HepG2 (cell line): Measurements from ENCODE around the gene DESI2. TPM values are rescaled to one million over a fixed set of nuclear protein-coding genes. Genes with fewer than 3 reads are reported as not detected.
A peak's percentile ranks its signal among the peaks of the same experiment; 100 is the strongest.

Source experiments
- ATF3 ChIP-seq: sonication (generic); formaldehyde crosslinking; IDR thresholded peaks from 2 replicates; pipeline ENCODE4 v1.4.0; 2020; ENCODE audit warnings: missing genetic modification reagents
- CBX1 ChIP-seq: IDR thresholded peaks from one replicate; pipeline ENCODE4 v1.6.1; 2016; ENCODE audit warnings: antibody characterized with exemption, low read depth
- CCAR2 ChIP-seq: fragments of 200-400 bp; formaldehyde crosslinking; optimal IDR thresholded peaks from 2 replicates; pipeline ENCODE3; 2018; ENCODE audit warnings: low read depth, mild to moderate bottlenecking, low read length, moderate library complexity
- CEBPB ChIP-seq: IDR thresholded peaks from 2 replicates; pipeline ENCODE4 v1.6.1; 2011; ENCODE audit warnings: low read depth, low read length, improper control_type of control experiment, borderline replicate concordance
- ERF ChIP-seq: IDR thresholded peaks from 2 replicates; pipeline ENCODE4 v1.6.1; 2018; ENCODE audit warnings: missing biosample characterization, missing genetic modification reagents
- FOSL2 ChIP-seq: sonication (generic); formaldehyde crosslinking; IDR thresholded peaks from 2 replicates; pipeline ENCODE4 v1.4.0; 2020; ENCODE audit warnings: missing genetic modification reagents
- GATAD1 ChIP-seq: IDR thresholded peaks from 2 replicates; pipeline ENCODE4 v1.6.1; 2016; ENCODE audit warnings: missing genetic modification reagents, missing compliant biosample characterization
- GLI4 ChIP-seq: sonication (generic); formaldehyde crosslinking; IDR thresholded peaks from 2 replicates; pipeline ENCODE4 v1.5.1; 2020; ENCODE audit warnings: missing genetic modification reagents, mild to moderate bottlenecking, moderate library complexity, borderline replicate concordance
- HBP1 ChIP-seq: IDR thresholded peaks from 2 replicates; pipeline ENCODE4 v1.6.1; 2016; ENCODE audit warnings: low read depth, control low read depth
- HMGXB4 ChIP-seq, 2 experiments: sonication (generic) in 1 of 2; formaldehyde crosslinking in 1 of 2; IDR thresholded peaks; 2 replicates each; pipeline versions ENCODE4 v1.4.0 to v1.6.1; 2018 to 2020; ENCODE audit warnings: missing genetic modification reagents in 2 of 2, borderline replicate concordance in 1 of 2, low read depth in 1 of 2, mild to moderate bottlenecking in 1 of 2, missing biosample characterization in 1 of 2
- MAF1 ChIP-seq: sonication (generic); formaldehyde crosslinking; IDR thresholded peaks from 2 replicates; pipeline ENCODE4 v1.5.0; 2020; ENCODE audit warnings: missing genetic modification reagents, borderline replicate concordance
- MED8 ChIP-seq: sonication (generic); formaldehyde crosslinking; IDR thresholded peaks from 2 replicates; pipeline ENCODE4 v1.8.1; 2023; ENCODE audit warnings: mild to moderate bottlenecking, missing genetic modification reagents; ENCODE audit not compliant: insufficient replicate concordance
- MEIS2 ChIP-seq: sonication (generic); formaldehyde crosslinking; IDR thresholded peaks from 2 replicates; pipeline ENCODE4 v1.9.0; 2021; ENCODE audit warnings: mild to moderate bottlenecking, missing genetic modification reagents
- MIER3 ChIP-seq: IDR thresholded peaks from 2 replicates; pipeline ENCODE4 v1.6.1; 2016; ENCODE audit warnings: missing compliant biosample characterization, borderline replicate concordance
- PHF8 ChIP-seq: sonication (generic); formaldehyde crosslinking; IDR thresholded peaks from 2 replicates; pipeline ENCODE4 v1.5.0; 2020; ENCODE audit warnings: missing genetic modification reagents
- STAG1 ChIP-seq: sonication (generic); formaldehyde crosslinking; IDR thresholded peaks from 2 replicates; pipeline ENCODE4 v1.4.0; 2020; ENCODE audit warnings: missing genetic modification reagents
- TCF7L2 ChIP-seq: IDR thresholded peaks from 2 replicates; pipeline ENCODE4 v1.6.1; 2011; ENCODE audit warnings: mild to moderate bottlenecking, low read depth, low read length, moderate library complexity
- YEATS2 ChIP-seq: sonication (generic); formaldehyde crosslinking; IDR thresholded peaks from 2 replicates; pipeline ENCODE4 v1.4.0; 2020; ENCODE audit warnings: missing genetic modification reagents, borderline replicate concordance
- ZBTB44 ChIP-seq: sonication (generic); formaldehyde crosslinking; IDR thresholded peaks from 2 replicates; pipeline ENCODE4 v1.4.0; 2020; ENCODE audit warnings: missing genetic modification reagents
- ZNF234 ChIP-seq: sonication (generic); formaldehyde crosslinking; conservative IDR thresholded peaks from 2 replicates; pipeline ENCODE4 v1.5.1; 2020; ENCODE audit warnings: mild to moderate bottlenecking, missing genetic modification reagents
- ZNF274 ChIP-seq: sonication (generic); formaldehyde crosslinking; IDR thresholded peaks from 2 replicates; pipeline ENCODE4 v1.5.1; 2020; ENCODE audit warnings: mild to moderate bottlenecking, missing genetic modification reagents
- ZNF44 ChIP-seq: sonication (generic); formaldehyde crosslinking; IDR thresholded peaks from 2 replicates; pipeline ENCODE4 v1.5.1; 2020; ENCODE audit warnings: mild to moderate bottlenecking, missing genetic modification reagents
- ZNF468 ChIP-seq: sonication (generic); formaldehyde crosslinking; IDR thresholded peaks from 2 replicates; pipeline ENCODE4 v1.8.0; 2022; ENCODE audit warnings: mild to moderate bottlenecking, moderate library complexity, missing genetic modification reagents
- ZNF569 ChIP-seq: sonication (generic); formaldehyde crosslinking; IDR thresholded peaks from 2 replicates; pipeline ENCODE4 v1.5.0; 2020; ENCODE audit warnings: mild to moderate bottlenecking, missing genetic modification reagents, moderate library complexity, borderline replicate concordance
- ZNF747 ChIP-seq: sonication (generic); formaldehyde crosslinking; IDR thresholded peaks from 2 replicates; pipeline ENCODE4 v1.8.1; 2023; ENCODE audit warnings: missing genetic modification reagents, mild to moderate bottlenecking, borderline replicate concordance
- ZNF776 ChIP-seq: sonication (generic); formaldehyde crosslinking; IDR thresholded peaks from 2 replicates; pipeline ENCODE4 v1.4.0; 2020; ENCODE audit warnings: mild to moderate bottlenecking, missing genetic modification reagents
- ZSCAN31 ChIP-seq: sonication (generic); formaldehyde crosslinking; IDR thresholded peaks from 2 replicates; pipeline ENCODE4 v1.5.0; 2020; ENCODE audit warnings: low read depth, mild to moderate bottlenecking, missing genetic modification reagents
- polyA plus RNA-seq, 8 experiments: library from polyadenylated mRNA; depleted of rRNA in 3 of 8; stranded (reverse) in 7 of 8; unstranded in 1 of 8; fragments of >200 nt; fragmentation: Illumina TruSeq in 4 of 8; extraction: Trizol in 4 of 8; gene quantifications; 2 replicates each; pipeline versions ENCODE4 v1.2.1 to v1.2.3, GENCODE V29; 2011 to 2016; ENCODE audit warnings: low read depth in 4 of 8, missing spikeins in 1 of 8, mixed read lengths in 1 of 8; ENCODE audit not compliant: insufficient read depth in 1 of 8
- total RNA-seq, 5 experiments: library from RNA; depleted of rRNA; stranded (reverse); fragments of >200 nt; fragmentation: Illumina TruSeq; extraction: Trizol; gene quantifications; 2 replicates each; pipeline ENCODE4 v1.2.3, GENCODE V29; 2016; ENCODE audit warnings: low read depth in 1 of 5

Gene DESI2
- total and polyA plus RNA-seq, 2 of the 13 experiments (the other 11 are each of a cell fraction or from before 2014, with no cell fraction given) = 23.1 to 42.2 TPM

DNA sequence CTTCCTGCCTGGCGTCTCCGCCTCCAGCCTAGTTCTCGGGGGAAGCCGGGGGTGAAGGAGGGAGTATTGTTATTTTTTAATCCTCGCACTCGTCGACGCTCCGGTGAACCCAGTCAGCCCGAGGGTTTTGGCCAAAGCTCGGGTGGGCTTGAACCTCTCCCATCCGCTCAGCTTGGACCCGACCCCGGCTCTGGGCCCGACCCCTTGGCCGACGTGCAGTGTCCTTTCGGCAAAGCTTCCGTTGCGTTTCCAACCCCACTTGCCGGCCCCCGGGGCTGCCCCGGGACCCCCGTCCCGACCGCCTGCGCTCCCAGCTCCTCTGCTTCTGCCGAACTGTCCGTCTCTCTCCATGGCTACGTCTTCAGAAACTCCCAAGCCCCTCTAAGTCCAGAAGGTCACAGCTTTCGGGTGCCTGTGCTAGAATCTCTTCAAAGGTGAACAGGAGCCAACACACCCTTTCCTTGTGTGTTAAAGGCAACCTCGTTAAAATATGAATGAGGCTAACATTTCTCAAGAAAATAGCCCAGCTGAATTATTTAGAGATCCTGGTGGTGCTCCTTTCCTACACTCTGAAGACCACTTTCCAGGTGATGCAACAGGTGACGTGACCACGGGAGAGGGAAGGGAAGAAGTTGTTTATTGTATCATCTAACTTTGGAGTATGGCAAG is 647 bp downstream of the DESI2 start (continued):
- TF ChIP-seq ATF3 (no peak), FOSL2 (no peak), ZNF747 (CRISPR knock-in tag) (no peak), CBX1 (no peak), MEIS2 (CRISPR knock-in tag) (no peak), ZNF274 (no peak), ZBTB44 (CRISPR knock-in tag) (no peak), MAF1 (no peak), ZNF776 (CRISPR knock-in tag) (no peak), GATAD1 (CRISPR knock-in tag) (no peak), YEATS2 (CRISPR knock-in tag) (no peak), MED8 (no peak), HBP1 (CRISPR knock-in tag) (0 out of 2 replicates have a peak, but pooled peaks have one; percentile 19), ZSCAN31 (CRISPR knock-in tag) (0 out of 2 replicates have a peak, but pooled peaks have one; percentile 15), TCF7L2 (no peak), CEBPB (peak; percentile 57; the same call in 1 of the 2 replicates), ZNF569 (CRISPR knock-in tag) (no peak), ERF (CRISPR knock-in tag) (no peak), PHF8 (CRISPR knock-in tag) (peak; percentile 5; the same call in 1 of the 2 replicates), ZNF44 (CRISPR knock-in tag) (no peak), CCAR2 (no peak), ZNF468 (CRISPR knock-in tag) (no peak), ZNF234 (no peak), HMGXB4 (CRISPR knock-in tag; IDR thresholded peaks at IDR 0.05; ENCODE audit: borderline replicate concordance in 1 of 2, low read depth in 1 of 2) (peak in 1 of 2 experiments; percentile 44; a peak in 1 of 4 replicates), STAG1 (no peak), MIER3 (no peak), GLI4 (CRISPR knock-in tag) (no peak)
